Tibial artery (tissue), 4 donors: ENCODE data around the gene ZMYND11.

Experiments
- DNase-seq, 2 donors: peaks; one replicate each; pipeline ENCODE4 v3.0.0-alpha.2; 2019
- H3K27ac ChIP-seq, 2 donors: fragments of 200-600 bp; sonication (generic) in 1 of 2; 1 replicate in 1 of 2; 2 replicates in 1 of 2; pipeline ENCODE4 v1.5.1; 2018 to 2019; ENCODE audit warnings: mild to moderate bottlenecking in 1 of 2
- H3K27me3 ChIP-seq, 2 donors: fragments of 200-600 bp; sonication (generic) in 1 of 2; one replicate each; pipeline versions ENCODE4 v1.5.1 to v1.6.0; 2016 to 2019
- H3K36me3 ChIP-seq, 3 donors: fragments of 200-600 bp; sonication (generic) in 2 of 3; one replicate each; pipeline ENCODE4 v1.5.1; 2016 to 2019; ENCODE audit warnings: mild to moderate bottlenecking in 2 of 3
- H3K4me1 ChIP-seq, 4 donors: fragments of 200-600 bp; sonication (generic) in 2 of 4; 1 replicate in 3 of 4; 2 replicates in 1 of 4; pipeline ENCODE4 v1.5.1; 2016 to 2019
- H3K4me3 ChIP-seq, 2 donors: fragments of 200-600 bp; sonication (generic) in 1 of 2; 1 replicate in 1 of 2; 2 replicates in 1 of 2; pipeline ENCODE4 v1.5.1; 2018 to 2019; ENCODE audit warnings: mild to moderate bottlenecking in 2 of 2
- H3K9me3 ChIP-seq, 3 donors: fragments of 200-600 bp; sonication (generic) in 1 of 3; one replicate each; pipeline ENCODE4 v1.5.1; 2016 to 2019
- intact Hi-C: fragments of 100-400 bp; cut with DNase I; formaldehyde crosslinking; loops from one replicate; pipeline ENCODE4 v1.15.0; 2023; ENCODE audit warnings: low total_unique reads
- TF ChIP-seq, protein P1 (sequence below), 2 experiments: fragments of 200-600 bp in 1 of 2; fragments of 450-650 bp in 1 of 2; IDR thresholded peaks; one replicate each; pipeline ENCODE4 v1.5.1; 2017 to 2019; ENCODE audit warnings: antibody characterized with exemption in 2 of 2, mild to moderate bottlenecking in 1 of 2, moderate library complexity in 1 of 2

ZMYND11 gene

DNA sequence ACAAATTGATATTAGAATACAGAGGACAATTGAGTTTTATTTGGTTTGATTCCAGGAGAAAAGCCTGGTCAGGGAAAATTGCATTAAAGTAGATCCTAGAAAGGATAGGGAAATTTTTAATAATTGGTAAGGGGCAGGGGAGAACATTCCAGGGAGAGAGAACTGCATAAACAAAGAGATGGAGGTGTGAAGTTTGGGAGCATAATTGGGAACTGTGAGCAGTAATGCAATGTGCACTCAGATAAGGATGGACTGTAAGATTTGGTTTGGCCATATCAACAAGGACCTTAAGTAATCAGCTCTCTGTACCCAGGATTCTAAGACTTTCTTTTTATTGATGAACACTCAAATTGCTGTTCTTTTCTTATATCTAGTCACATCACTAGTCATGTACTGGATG is 41.4 kb downstream of the ZMYND11 start:
- intact Hi-C loops: no loop called here
- Histone ChIP-seq H3K27me3 (no peaks in the 10 kb centered on the region), H3K4me1 (peaks cover 0 to 12% (median 0%) of the 10 kb centered on the region in 4 donors), H3K9me3 (peaks cover 0 to 3% (median 0%) of the 10 kb centered on the region in 3 donors), H3K4me3 (no peak overlapping the region), H3K36me3 (peaks cover 9 to 13% (median 12%) of the 10 kb centered on the region in 3 donors), H3K27ac (no peak overlapping the region)
- TF ChIP-seq, protein P1, sequence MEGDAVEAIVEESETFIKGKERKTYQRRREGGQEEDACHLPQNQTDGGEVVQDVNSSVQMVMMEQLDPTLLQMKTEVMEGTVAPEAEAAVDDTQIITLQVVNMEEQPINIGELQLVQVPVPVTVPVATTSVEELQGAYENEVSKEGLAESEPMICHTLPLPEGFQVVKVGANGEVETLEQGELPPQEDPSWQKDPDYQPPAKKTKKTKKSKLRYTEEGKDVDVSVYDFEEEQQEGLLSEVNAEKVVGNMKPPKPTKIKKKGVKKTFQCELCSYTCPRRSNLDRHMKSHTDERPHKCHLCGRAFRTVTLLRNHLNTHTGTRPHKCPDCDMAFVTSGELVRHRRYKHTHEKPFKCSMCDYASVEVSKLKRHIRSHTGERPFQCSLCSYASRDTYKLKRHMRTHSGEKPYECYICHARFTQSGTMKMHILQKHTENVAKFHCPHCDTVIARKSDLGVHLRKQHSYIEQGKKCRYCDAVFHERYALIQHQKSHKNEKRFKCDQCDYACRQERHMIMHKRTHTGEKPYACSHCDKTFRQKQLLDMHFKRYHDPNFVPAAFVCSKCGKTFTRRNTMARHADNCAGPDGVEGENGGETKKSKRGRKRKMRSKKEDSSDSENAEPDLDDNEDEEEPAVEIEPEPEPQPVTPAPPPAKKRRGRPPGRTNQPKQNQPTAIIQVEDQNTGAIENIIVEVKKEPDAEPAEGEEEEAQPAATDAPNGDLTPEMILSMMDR (IDR thresholded peaks at IDR 0.05): no peak
- DNase-seq: no peak

DNA sequence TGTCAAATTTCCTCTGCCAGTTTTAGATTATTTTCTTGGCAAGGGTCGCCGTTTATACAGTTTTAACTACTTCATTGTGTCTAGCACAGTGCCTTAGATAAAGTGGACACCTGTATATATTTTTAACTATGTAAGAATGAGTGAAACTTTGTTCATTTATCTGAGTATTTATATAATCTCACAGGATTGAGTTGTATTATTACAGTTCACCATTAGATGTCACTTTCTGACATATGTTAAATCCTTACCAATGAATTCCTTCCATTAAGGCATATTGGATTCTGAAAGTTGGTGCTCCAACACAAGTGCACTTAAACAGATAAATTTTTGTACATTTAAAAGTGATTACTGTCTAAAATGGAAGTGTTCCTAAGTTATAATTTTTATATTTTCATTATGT is 43.0 kb downstream of the ZMYND11 start:
- intact Hi-C loops: no loop called here
- Histone ChIP-seq H3K27me3 (no peaks in the 10 kb centered on the region), H3K9me3 (no peaks in the 10 kb centered on the region), H3K36me3 (peaks cover 14 to 29% (median 22%) of the 10 kb centered on the region in 3 donors), H3K4me1 (peaks cover 0 to 12% (median 0%) of the 10 kb centered on the region in 4 donors), H3K4me3 (no peak overlapping the region), H3K27ac (no peak overlapping the region)
- TF ChIP-seq, protein P1 (IDR thresholded peaks at IDR 0.05): peak; percentile 33 to 44
- no peak for DNase-seq

DNA sequence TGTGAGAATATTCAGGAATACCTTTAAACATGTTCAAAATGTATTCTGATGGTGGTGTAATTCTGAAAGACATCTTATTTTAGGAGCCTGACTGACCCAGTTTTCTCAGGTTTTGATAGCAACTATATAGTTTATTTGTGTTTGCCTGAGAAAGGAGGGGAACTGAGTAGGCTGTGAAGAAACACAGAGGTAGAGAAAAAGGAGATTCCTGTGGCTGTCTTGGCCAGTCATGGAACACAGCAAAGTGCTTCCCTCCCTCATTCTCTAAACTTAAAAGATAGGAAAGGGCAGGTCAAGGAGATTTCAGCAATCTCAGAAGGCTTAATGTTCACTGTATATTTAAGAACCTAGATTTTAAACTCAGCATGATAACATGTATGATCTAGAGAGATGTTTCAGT is 43.5 kb downstream of the ZMYND11 start:
- H3K9me3 ChIP-seq: peaks cover 0 to 2% (median 0%) of the 10 kb centered on the region in 3 donors
- no peak overlapping the region for H3K27ac ChIP-seq
- H3K36me3 ChIP-seq: peaks cover 19 to 34% (median 27%) of the 10 kb centered on the region in 3 donors
- no peak overlapping the region for H3K4me3 ChIP-seq
- TF ChIP-seq, protein P1 (IDR thresholded peaks at IDR 0.05): no peak
- intact Hi-C loops: no loop called here
- no peak for DNase-seq
- peaks cover 0 to 12% (median 0%) of the 10 kb centered on the region in 4 donors for H3K4me1 ChIP-seq
- no peaks in the 10 kb centered on the region for H3K27me3 ChIP-seq

DNA sequence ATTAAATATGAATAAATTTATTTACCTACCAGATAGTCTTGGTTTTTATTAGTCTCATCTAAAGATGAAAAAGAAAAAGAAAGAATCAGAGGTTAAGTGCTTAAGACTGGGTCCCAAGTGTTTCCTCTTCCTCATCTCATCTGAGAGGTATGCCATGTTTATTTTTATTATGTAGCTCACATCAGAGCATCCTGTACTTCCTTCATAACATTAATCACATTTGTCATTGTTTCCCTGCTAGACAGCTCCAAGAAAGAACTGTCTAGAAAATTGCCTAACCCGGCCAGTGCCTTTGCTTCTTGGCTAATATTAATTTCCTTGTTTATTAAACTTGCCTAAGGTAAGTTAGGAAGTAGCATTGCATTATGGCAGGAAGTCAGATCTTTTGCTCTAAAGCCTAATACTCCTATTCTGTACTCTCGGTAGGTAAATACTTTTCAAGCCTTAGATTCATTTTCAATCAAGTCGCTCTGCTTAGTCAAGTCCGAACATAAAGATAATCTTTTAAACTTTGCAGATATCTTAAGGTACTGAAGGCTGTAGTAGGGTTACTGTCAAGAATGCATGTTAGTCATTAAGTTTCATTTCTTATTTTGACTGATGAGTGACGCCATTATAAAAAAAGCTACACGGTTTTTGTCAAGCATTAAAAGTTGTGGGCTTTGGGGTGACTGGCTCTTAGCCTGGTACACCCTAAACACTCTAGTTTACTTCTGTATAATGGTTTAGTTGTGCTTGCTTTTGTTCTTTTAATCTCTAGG is 47.4 kb downstream of the ZMYND11 start:
- DNase-seq: no peak
- H3K27me3 ChIP-seq: no peaks in the 10 kb centered on the region
- no peak overlapping the region for H3K27ac ChIP-seq
- intact Hi-C loops: no loop called here
- H3K9me3 ChIP-seq: peaks cover 0 to 7% (median 0%) of the 10 kb centered on the region in 3 donors
- H3K4me3 ChIP-seq: no peak overlapping the region
- peaks cover 25 to 36% (median 32%) of the 10 kb centered on the region in 3 donors for H3K36me3 ChIP-seq
- peaks cover 0 to 7% (median 0%) of the 10 kb centered on the region in 4 donors for H3K4me1 ChIP-seq
- TF ChIP-seq, protein P1 (IDR thresholded peaks at IDR 0.05): no peak

DNA sequence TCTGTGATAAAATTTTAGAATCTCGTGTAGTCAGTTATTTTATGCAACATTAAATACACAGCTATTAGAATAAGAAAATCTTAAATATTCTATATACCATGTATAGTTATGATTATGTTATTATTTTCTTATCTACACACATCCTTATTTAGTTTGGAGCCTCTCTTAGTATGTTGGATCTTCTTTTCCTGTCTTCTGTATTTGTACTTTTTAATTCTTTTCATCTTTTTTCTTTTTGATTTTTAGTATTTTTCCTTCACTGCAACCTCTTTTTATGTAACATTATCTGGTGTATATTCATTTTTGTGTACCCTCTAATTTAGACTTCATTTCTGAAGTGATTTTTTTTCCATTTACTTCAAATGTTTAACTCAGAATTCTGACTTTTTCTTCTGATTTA is 48.9 kb downstream of the ZMYND11 start:
- TF ChIP-seq, protein P1 (IDR thresholded peaks at IDR 0.05): no peak
- peaks cover 0 to 7% (median 0%) of the 10 kb centered on the region in 3 donors for H3K9me3 ChIP-seq
- intact Hi-C loops: no loop called here
- no peak overlapping the region for H3K4me3 ChIP-seq
- no peaks in the 10 kb centered on the region for H3K27me3 ChIP-seq
- no peak overlapping the region for H3K27ac ChIP-seq
- H3K36me3 ChIP-seq: peaks cover 25 to 36% (median 32%) of the 10 kb centered on the region in 3 donors
- peaks cover 0 to 8% (median 0%) of the 10 kb centered on the region in 4 donors for H3K4me1 ChIP-seq
- DNase-seq: no peak
